Central memory CD8-positive, alpha-beta T cell (primary cell): ENCODE results near the gene ZDHHC11B.
"Not testable (repeated sequence)": the region's sequence is repeated elsewhere in the genome, so short reads cannot be mapped to it uniquely, and the experiment has no call there.

Experiments
- ATAC-seq: fragments of 150-1000 bp; cut with Tn5 transposase; replicated peaks from 2 replicates; pipeline ENCODE4 v1.10.0; 2022; ENCODE audit warnings: mild to moderate bottlenecking, moderate FRiP score, moderate number of reproducible peaks; ENCODE audit not compliant: poor library complexity, severe bottlenecking; ENCODE audit errors: extremely low read depth
- DNase-seq, 2 donors: peaks; one replicate each; pipeline ENCODE4 v3.0.0; 2021; ENCODE audit warnings: low spot score in 2 of 2
- H3K27ac Mint-ChIP-seq: one replicate; pipeline ENCODE4 v1.8.0; 2022; ENCODE audit warnings: low read depth, mild to moderate bottlenecking, moderate library complexity, mixed read lengths
- H3K27me3 Mint-ChIP-seq: one replicate; pipeline ENCODE4 v1.8.0; 2022; ENCODE audit warnings: mixed read lengths
- H3K36me3 Mint-ChIP-seq: one replicate; pipeline ENCODE4 v1.8.0; 2022; ENCODE audit warnings: mild to moderate bottlenecking, moderate library complexity, mixed read lengths; ENCODE audit not compliant: insufficient read depth
- H3K4me1 Mint-ChIP-seq: one replicate; pipeline ENCODE4 v1.8.0; 2022; ENCODE audit warnings: mixed read lengths
- H3K4me3 Mint-ChIP-seq: one replicate; pipeline ENCODE4 v1.8.0; 2022; ENCODE audit warnings: mild to moderate bottlenecking, moderate library complexity, mixed read lengths
- H3K9me3 Mint-ChIP-seq: one replicate; pipeline ENCODE4 v1.8.0; 2022; ENCODE audit warnings: mixed read lengths

ZDHHC11B gene

GRCh38 chr5:784428-785177 lies at the start of gene ZDHHC11B:
Gene ZDHHC11B (minus strand): TSS chr5:784729. CDS start chr5:766919, 17,810 bp downstream.
- DNase-seq: peak; percentile 70 to 74
- not testable (repeated sequence) for H3K36me3 Mint-ChIP-seq, H3K9me3 Mint-ChIP-seq, H3K4me1 Mint-ChIP-seq
- Mint-ChIP-seq H3K27ac (peak within 1 kb of the TSS; percentile 72), H3K4me3 (peak within 1 kb of the TSS; percentile 77), H3K27me3 (peaks cover 14% of the 10 kb centered on the region)
- peak; percentile 68 for ATAC-seq

DNA sequence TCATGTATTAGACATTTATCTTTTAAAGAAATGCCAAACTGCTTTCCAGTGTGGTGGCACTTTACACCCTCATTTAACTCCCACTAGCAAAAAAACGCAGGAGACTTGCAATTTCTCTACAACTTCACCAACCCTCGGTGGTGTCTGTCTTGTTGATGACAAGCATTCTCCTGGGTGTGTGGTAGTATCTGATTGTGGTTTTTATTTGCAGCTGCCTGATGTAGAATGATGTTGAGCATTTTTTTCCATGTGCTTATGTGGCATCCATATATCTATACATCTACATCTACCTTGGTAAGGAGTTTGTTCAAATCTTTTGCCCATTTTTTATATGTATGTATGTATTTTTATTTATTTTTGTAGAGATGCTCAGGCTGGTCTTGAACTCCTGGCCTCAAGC lies 49.5 kb upstream of the ZDHHC11B start:
- not testable (repeated sequence) for ATAC-seq, DNase-seq, H3K36me3 Mint-ChIP-seq, H3K27me3 Mint-ChIP-seq, H3K4me3 Mint-ChIP-seq, H3K27ac Mint-ChIP-seq, H3K4me1 Mint-ChIP-seq, H3K9me3 Mint-ChIP-seq

- not testable (repeated sequence) for H3K36me3 Mint-ChIP-seq, H3K27me3 Mint-ChIP-seq, H3K4me3 Mint-ChIP-seq, H3K27ac Mint-ChIP-seq, ATAC-seq, H3K9me3 Mint-ChIP-seq, DNase-seq, H3K4me1 Mint-ChIP-seq
These were observed 43.7 kb upstream of the ZDHHC11B start for GRCh38 chr5:828194-828593.

- not testable (repeated sequence) for DNase-seq, H3K4me1 Mint-ChIP-seq, H3K36me3 Mint-ChIP-seq, H3K27ac Mint-ChIP-seq, H3K27me3 Mint-ChIP-seq, ATAC-seq, H3K4me3 Mint-ChIP-seq, H3K9me3 Mint-ChIP-seq
These were observed 41.0 kb upstream of the ZDHHC11B start for GRCh38 chr5:825544-825943.

- no peaks in the 10 kb centered on the region for H3K9me3 Mint-ChIP-seq
- H3K36me3 Mint-ChIP-seq: no peaks in the 10 kb centered on the region
- peaks cover 16% of the 10 kb centered on the region for H3K27me3 Mint-ChIP-seq
- H3K4me1 Mint-ChIP-seq: no peaks in the 10 kb centered on the region
- ATAC-seq (no peak), DNase-seq (no peak)
- H3K4me3 Mint-ChIP-seq: no peak overlapping the region
- H3K27ac Mint-ChIP-seq: no peak overlapping the region
These were observed 37.0 kb upstream of the ZDHHC11B start for GRCh38 chr5:821504-821903.

GRCh38 chr5:820245-820644 lies 35.7 kb upstream of the ZDHHC11B start:
- Mint-ChIP-seq H3K4me1 (no peaks in the 10 kb centered on the region), H3K9me3 (no peaks in the 10 kb centered on the region), H3K27me3 (peaks cover 18% of the 10 kb centered on the region), H3K36me3 (no peaks in the 10 kb centered on the region), H3K4me3 (no peak overlapping the region), H3K27ac (no peak overlapping the region)
- no peak for ATAC-seq
- DNase-seq: no peak

GRCh38 chr5:819078-819477 lies 34.5 kb upstream of the ZDHHC11B start:
- ATAC-seq (no peak), DNase-seq (no peak)
- Mint-ChIP-seq H3K27me3 (peaks cover 18% of the 10 kb centered on the region), H3K36me3 (no peaks in the 10 kb centered on the region), H3K4me3 (no peak overlapping the region), H3K9me3 (no peaks in the 10 kb centered on the region), H3K4me1 (no peaks in the 10 kb centered on the region), H3K27ac (no peak overlapping the region)

DNA sequence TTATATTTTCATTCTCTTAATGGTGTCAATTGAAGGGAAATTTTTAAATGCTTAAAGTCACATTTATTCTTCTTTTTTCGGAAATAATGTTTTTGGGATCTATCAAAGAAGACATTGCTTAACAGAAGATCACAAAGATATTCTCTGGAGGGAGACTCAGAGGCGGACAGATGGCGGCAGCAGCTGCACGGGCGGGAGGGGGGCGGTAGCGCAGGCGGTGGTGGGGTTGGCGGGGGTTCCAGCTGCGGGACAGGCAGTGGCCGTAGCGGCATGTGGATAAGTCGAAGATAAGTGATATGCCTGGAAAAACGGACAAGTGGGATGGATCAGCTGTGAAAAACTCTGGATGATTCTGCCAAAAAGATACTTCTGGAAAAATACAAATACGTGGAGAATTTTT lies 31.6 kb upstream of the ZDHHC11B start:
- H3K4me3 Mint-ChIP-seq: no peak overlapping the region
- no peak for ATAC-seq
- H3K36me3 Mint-ChIP-seq: no peaks in the 10 kb centered on the region
- H3K27ac Mint-ChIP-seq: no peak overlapping the region
- H3K27me3 Mint-ChIP-seq: peaks cover 18% of the 10 kb centered on the region
- DNase-seq: no peak
- H3K4me1 Mint-ChIP-seq: no peaks in the 10 kb centered on the region
- H3K9me3 Mint-ChIP-seq: no peaks in the 10 kb centered on the region

- Mint-ChIP-seq H3K36me3 (no peaks in the 10 kb centered on the region), H3K27ac (no peak overlapping the region), H3K9me3 (no peaks in the 10 kb centered on the region), H3K4me1 (no peaks in the 10 kb centered on the region), H3K27me3 (peaks cover 18% of the 10 kb centered on the region), H3K4me3 (no peak overlapping the region)
- ATAC-seq (no peak), DNase-seq (no peak)
These were observed 30.9 kb upstream of the ZDHHC11B start for GRCh38 chr5:815449-815848.

DNA sequence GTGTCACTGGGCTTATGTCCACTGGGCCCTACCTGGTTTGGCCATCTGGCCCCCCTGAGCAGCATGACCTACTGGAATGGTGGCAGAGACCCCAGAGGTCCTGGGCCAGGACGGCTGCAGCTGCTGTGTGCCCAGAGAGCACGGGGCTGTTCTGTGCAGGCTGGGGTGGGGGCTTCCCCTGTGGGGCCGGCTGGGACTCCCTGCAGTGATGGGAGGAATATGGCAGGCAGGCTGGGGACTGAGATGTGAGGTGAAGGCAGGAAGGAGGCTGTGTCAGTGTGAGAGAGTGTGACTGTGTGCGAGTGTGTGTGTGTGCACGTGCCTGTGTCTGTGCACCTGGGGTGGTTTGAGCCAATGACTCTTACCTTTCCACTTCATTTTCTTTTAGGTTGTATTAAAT lies 29.0 kb upstream of the ZDHHC11B start:
- not testable (repeated sequence) for H3K27ac Mint-ChIP-seq, H3K9me3 Mint-ChIP-seq, H3K4me3 Mint-ChIP-seq, DNase-seq, H3K36me3 Mint-ChIP-seq, ATAC-seq, H3K4me1 Mint-ChIP-seq
- peaks cover 18% of the 10 kb centered on the region for H3K27me3 Mint-ChIP-seq

DNA sequence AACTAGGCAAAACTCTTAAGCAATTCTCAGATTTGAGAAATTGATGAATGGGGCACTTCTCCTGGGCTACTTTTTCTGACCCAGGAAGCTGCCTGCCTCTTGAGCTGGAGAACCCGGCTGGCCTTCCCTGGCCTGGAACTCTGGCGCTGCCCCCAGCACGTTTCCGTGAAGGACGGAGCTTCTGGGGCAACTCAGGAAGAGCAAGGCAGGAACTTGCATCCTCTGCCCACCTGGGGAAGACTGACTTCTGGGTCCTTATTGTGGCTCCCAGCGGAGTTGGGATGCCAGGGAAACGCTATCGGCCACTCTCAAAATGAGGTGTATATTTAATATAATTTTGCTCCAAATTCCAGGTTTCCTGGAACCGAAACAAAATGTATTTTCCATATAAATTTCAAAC lies 26.9 kb upstream of the ZDHHC11B start:
- H3K27ac Mint-ChIP-seq, H3K4me1 Mint-ChIP-seq, ATAC-seq, DNase-seq, H3K9me3 Mint-ChIP-seq, H3K4me3 Mint-ChIP-seq, H3K36me3 Mint-ChIP-seq: not testable (repeated sequence)
- H3K27me3 Mint-ChIP-seq: peaks cover 15% of the 10 kb centered on the region

- not testable (repeated sequence) for ATAC-seq, H3K4me3 Mint-ChIP-seq, H3K27ac Mint-ChIP-seq, H3K4me1 Mint-ChIP-seq, DNase-seq, H3K36me3 Mint-ChIP-seq
- H3K27me3 Mint-ChIP-seq: peaks cover 33% of the 10 kb centered on the region
- H3K9me3 Mint-ChIP-seq: peaks cover 11% of the 10 kb centered on the region
These were observed 23.4 kb upstream of the ZDHHC11B start for GRCh38 chr5:807719-808514.

DNA sequence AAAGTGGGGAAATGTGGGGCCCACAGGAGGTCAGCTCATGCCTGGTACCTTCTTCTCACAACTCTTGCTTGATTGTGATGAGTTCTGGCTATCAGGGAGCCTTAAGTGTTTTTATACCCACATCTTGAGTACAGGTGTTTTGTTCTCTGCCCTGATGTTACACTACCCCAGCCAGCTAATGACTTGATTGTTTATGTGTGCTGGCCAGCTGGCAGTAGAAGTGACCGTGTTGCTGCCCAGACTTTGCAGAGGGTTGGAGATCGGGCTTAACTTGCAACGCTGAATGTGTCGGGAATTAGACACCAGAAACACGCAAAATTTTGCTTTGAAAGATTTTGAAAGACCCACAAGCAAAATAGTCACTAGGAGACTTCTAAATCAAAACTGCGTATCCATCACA lies 16.9 kb upstream of the ZDHHC11B start:
- peaks cover 53% of the 10 kb centered on the region for H3K27me3 Mint-ChIP-seq
- ATAC-seq: no peak
- no peak overlapping the region for H3K27ac Mint-ChIP-seq
- DNase-seq: no peak
- H3K4me1 Mint-ChIP-seq: no peaks in the 10 kb centered on the region
- no peak overlapping the region for H3K4me3 Mint-ChIP-seq
- peaks cover 1% of the 10 kb centered on the region for H3K36me3 Mint-ChIP-seq
- H3K9me3 Mint-ChIP-seq: peaks cover 11% of the 10 kb centered on the region
